ENCODE data around the gene RARRES1. TPM values are rescaled to one million over a fixed set of nuclear protein-coding genes. Genes with fewer than 3 reads are reported as not detected.

RARRES1 gene
- total RNA-seq, 1 donor from 2014 or later, result 8.4 TPM

GRCh38 chr3:158671821-158672214, 60.4 kb downstream of the RARRES1 start:
- H3K9me3 ChIP-seq (replicated peaks), result no peaks in the 10 kb centered on the region
- peaks cover 27% of the 10 kb centered on the region for H3K36me3 ChIP-seq
- intact Hi-C loops (cut with micrococcal nuclease), result loop anchor here (10.0 kb wide), 1 partner anchor 53 kb away; no protein-coding TSS in a partner anchor

GRCh38 chr3:158668506-158668905, 63.8 kb downstream of the RARRES1 start:
- no peak for TF ChIP-seq CTCF (IDR thresholded peaks at IDR 0.05; ENCODE audit: borderline replicate concordance)
- no peak overlapping the region for H3K27ac ChIP-seq (replicated peaks)
- peaks cover 24% of the 10 kb centered on the region for H3K4me1 ChIP-seq
- no peak overlapping the region for H3K4me3 ChIP-seq
- H3K9me3 ChIP-seq (replicated peaks), result no peaks in the 10 kb centered on the region
- no peak for DNase-seq
- no peaks in the 10 kb centered on the region for H3K27me3 ChIP-seq (ENCODE audit: low read depth)
- peaks cover 60% of the 10 kb centered on the region for H3K36me3 ChIP-seq
- intact Hi-C loops (cut with micrococcal nuclease), result no loop called here

More at GRCh38 chr3:158671821-158672214, 60.4 kb downstream of the RARRES1 start:
- Histone ChIP-seq H3K27me3 (ENCODE audit: low read depth) (no peaks in the 10 kb centered on the region), H3K27ac (replicated peaks) (peak overlapping the region; percentile 80), H3K4me1 (peaks cover 24% of the 10 kb centered on the region), H3K4me3 (peak overlapping the region; percentile 68)
- DNase-seq, result no peak
- TF ChIP-seq CTCF (IDR thresholded peaks at IDR 0.05; ENCODE audit: borderline replicate concordance), result no peak

- intact Hi-C loops (cut with micrococcal nuclease), result no loop called here
- Histone ChIP-seq H3K27ac (replicated peaks) (no peak overlapping the region), H3K4me3 (no peak overlapping the region), H3K4me1 (peaks cover 5% of the 10 kb centered on the region), H3K27me3 (ENCODE audit: low read depth) (no peaks in the 10 kb centered on the region), H3K9me3 (replicated peaks) (no peaks in the 10 kb centered on the region), H3K36me3 (peaks cover 81% of the 10 kb centered on the region)
- no peak for TF ChIP-seq CTCF (IDR thresholded peaks at IDR 0.05; ENCODE audit: borderline replicate concordance)
- no peak for DNase-seq
These were observed 65.8 kb downstream of the RARRES1 start for GRCh38 chr3:158666416-158666815.

- DNase-seq, result no peak
- intact Hi-C loops (cut with micrococcal nuclease), result loop anchor here (5.0 kb wide), 1 partner anchor 128 kb away; no protein-coding TSS in a partner anchor
- Histone ChIP-seq H3K4me3 (no peak overlapping the region), H3K9me3 (replicated peaks) (no peaks in the 10 kb centered on the region), H3K4me1 (peaks cover 13% of the 10 kb centered on the region), H3K36me3 (peaks cover 91% of the 10 kb centered on the region), H3K27me3 (ENCODE audit: low read depth) (no peaks in the 10 kb centered on the region), H3K27ac (replicated peaks) (no peak overlapping the region)
- TF ChIP-seq CTCF (IDR thresholded peaks at IDR 0.05; ENCODE audit: borderline replicate concordance), result no peak
These were observed 68.4 kb downstream of the RARRES1 start for GRCh38 chr3:158663832-158664231.

- TF ChIP-seq CTCF (IDR thresholded peaks at IDR 0.05; ENCODE audit: borderline replicate concordance), result no peak
- Histone ChIP-seq H3K27ac (replicated peaks) (no peak overlapping the region), H3K27me3 (ENCODE audit: low read depth) (no peaks in the 10 kb centered on the region), H3K36me3 (peaks cover 88% of the 10 kb centered on the region), H3K4me3 (no peak overlapping the region), H3K9me3 (replicated peaks) (no peaks in the 10 kb centered on the region), H3K4me1 (peaks cover 13% of the 10 kb centered on the region)
- no peak for DNase-seq
- intact Hi-C loops (cut with micrococcal nuclease), result loop anchor here (5.0 kb wide), 1 partner anchor 129 kb away; no protein-coding TSS in a partner anchor
These were observed 69.0 kb downstream of the RARRES1 start for GRCh38 chr3:158663246-158663645.

Data from left ventricle myocardium inferior (tissue), 1 donor.